ENCODE measurements around the gene CCDC78.

CCDC78 gene

GRCh38 chr16:736936-737481 lies 10.8 kb upstream of the CCDC78 start:
- no peak for DNase-seq (ENCODE audit: low spot score)

GRCh38 chr16:735982-736453 lies 9.8 kb upstream of the CCDC78 start:
- no peak for DNase-seq (ENCODE audit: low spot score)

DNA sequence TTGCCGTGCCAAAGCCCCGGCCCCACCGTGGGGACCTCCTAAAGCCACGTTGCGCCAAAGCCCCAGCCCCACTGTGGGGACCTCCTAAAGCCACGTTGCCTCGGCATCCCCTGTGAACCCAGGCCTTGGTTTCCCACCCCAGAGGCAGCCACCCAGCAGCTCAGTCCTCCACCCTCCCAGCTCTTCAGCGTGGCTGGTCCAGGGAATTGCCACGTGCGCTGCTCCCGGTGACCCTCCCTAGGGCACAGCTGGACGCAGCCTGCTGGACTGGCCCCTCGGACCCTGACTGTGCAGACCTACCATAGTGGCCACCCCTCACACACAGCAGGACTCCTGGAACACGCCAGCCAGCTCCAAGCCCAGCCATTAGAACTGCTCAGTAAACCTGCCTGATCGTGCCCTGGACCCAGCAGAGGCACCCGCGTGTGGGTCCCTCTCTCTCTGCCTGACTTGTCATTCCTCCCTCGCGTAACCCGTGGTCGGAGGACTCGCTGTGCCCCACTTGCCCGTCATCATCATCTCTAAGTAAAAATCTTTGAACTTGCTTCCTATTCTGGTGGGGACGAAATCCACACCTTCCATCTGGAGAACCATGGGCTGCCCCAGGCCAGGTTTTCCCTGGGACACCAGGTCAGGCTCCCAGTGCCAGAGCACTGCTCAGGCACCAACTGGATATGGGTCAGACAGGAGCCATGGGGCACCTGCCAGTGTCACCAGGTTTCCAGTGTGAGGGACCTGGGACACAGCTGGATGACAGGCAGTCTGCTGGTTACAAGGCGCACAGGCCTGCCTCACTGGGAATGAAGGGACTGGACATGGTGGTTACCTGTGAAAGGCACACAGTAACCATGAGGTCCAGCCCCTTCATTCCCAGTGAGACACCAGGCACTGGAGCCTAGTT lies 9.0 kb upstream of the CCDC78 start:
- DNase-seq (ENCODE audit: low spot score): no peak

- no peak for DNase-seq (ENCODE audit: low spot score)
Measured at GRCh38 chr16:734208-734980, 8.2 kb upstream of the CCDC78 start.

DNA sequence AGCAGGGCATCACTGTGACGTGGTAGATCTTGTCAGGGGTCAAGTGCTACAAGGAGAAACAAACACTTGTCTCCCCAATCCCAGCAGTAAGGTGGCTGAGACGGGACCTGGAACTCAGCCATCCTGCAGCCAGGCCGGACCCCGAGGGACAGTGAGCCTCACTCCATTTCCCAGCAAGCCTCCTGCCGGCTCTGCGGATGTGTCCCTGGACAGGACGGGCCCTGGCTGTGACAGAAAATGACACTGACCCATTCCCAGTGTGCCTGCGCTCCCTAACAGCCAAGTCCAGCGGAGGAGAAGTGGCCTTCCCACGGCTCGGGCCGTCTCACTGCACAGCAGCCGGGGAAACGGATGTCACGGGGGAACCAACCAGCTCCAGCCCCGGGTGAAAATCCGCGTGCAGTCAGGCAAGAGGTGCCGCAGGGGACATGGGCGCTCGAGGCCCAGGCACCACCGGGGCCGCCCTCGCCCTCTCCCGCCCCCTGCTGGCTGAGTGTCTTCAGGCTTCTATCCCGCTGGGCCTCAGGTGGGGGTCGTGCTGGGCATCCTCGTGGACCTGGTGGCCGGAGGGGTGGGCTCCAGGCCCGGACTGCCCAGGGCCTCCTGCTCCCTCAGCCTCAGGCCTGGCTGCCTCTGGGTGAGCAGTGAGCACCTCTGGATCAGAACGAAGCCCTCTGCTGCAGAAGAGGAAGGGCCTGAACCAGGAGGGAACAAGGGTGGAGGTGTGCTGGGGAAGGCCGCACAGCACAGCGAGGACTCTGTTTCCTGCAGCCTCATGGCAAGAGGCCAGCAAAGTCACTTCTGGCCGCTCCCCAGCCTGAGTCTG lies 7.4 kb upstream of the CCDC78 start:
- no peak for DNase-seq (ENCODE audit: low spot score)

DNA sequence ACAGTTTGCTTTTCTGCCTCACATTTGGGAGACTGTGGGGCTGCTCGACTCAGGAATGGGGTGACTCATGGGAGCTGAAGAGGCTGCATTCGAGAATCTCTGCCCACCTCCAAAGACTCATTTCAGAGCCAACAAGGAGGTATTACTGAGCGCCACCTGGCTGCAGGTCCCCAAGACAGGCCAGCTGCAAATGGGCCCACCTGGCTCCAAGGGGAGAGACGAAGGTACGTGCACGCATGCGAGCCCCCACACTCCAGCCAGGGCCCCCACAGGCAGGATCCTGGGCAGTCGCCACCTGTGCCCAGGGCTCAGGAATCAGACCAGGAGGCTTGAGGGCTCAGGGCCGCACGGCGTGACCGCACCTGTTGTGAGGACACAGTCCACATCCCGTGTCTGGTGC lies 6.7 kb upstream of the CCDC78 start:
- DNase-seq (ENCODE audit: low spot score): no peak

GRCh38 chr16:732332-732731 lies 6.1 kb upstream of the CCDC78 start:
- no peak for DNase-seq (ENCODE audit: low spot score)

DNA sequence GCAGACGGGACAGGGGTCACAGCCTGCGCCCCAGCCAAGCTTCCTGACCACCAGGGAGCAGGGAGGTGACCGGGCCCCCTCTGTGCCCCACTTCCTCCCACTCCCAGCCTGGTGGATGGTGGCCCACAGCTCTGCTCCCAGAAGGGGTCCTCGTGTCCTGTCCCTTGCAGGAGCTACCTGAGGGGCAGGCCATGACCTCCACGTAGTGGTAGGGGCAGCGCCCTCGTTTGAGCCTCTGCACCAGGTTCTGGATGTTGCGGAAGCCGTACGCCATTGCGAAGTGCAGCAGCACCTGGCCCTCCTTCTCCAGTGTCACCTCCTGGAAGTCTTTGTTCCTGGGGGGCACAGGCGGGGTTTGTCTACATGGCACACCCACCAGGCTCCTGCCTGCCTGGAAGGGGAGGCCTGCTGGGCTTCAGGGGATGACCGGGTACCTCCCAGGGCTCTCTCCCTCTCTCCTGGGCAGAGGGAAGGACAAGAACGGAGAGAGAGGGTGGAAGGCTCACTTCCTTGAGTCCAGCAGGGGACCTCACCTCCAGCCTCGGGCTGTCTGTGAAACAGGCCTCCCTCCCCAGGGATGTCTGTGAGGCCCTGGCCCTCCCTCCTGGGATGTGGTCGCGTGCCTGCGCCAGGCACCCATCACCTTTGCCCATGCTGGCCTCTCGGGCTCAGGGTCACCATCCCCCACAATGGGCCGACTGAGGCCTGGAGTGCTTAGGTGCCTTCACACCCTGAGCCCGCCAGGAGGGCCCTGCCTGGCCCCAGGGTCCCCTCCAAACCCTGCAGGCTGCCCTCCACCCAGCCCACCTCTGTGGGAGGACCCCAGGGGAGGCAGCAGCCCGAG lies 4.6 kb upstream of the CCDC78 start:
- DNase-seq (ENCODE audit: low spot score): no peak

DNA sequence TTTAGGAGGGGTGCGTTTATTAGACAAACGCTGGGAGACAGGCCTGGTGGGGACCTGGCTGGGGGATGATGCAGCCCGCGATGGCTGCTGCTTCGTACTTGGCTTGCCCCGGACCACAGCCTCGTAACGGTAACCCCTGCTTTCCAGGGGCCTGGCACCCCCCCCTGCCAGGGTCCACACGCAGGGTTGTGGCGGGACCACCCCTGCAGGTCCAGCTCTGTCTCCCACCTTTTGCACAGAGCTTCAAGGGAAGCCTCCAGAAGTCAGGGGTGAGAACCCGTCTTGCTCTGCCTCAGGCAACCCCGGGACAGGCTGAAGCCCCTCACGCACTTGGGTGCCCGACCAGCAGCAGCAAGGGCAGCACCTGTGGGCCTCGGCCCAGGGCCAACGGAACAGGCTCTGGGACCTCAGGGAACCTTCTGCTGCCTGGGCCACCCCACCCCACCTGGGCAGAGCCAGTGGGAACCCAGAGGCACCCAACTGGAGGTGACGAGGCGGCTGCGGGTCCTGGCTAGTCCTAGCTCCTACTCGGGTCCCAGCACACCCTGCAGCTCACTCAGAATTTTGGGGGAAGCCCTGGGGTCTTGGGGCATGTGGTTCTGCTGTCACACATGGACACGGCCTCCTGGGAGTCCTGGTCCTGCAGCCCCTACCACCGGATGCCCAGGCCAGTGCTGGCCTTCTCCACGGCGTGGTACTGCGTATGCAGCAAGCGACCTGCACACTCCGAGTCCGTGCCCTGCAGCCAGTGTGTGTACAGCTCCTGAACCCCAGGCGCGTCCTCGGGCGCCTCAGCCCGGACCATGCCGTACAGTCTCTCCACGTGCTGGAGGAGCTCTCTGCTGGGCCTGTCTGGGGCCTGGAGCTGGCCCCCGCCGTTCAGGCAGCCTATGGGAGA lies 3.8 kb upstream of the CCDC78 start:
- no peak for DNase-seq (ENCODE audit: low spot score)

GRCh38 chr16:728890-729744 lies 2.9 kb upstream of the CCDC78 start:
- no peak for DNase-seq (ENCODE audit: low spot score)

- DNase-seq (ENCODE audit: low spot score): no peak
Measured at GRCh38 chr16:728131-728889, 2.1 kb upstream of the CCDC78 start.

DNA sequence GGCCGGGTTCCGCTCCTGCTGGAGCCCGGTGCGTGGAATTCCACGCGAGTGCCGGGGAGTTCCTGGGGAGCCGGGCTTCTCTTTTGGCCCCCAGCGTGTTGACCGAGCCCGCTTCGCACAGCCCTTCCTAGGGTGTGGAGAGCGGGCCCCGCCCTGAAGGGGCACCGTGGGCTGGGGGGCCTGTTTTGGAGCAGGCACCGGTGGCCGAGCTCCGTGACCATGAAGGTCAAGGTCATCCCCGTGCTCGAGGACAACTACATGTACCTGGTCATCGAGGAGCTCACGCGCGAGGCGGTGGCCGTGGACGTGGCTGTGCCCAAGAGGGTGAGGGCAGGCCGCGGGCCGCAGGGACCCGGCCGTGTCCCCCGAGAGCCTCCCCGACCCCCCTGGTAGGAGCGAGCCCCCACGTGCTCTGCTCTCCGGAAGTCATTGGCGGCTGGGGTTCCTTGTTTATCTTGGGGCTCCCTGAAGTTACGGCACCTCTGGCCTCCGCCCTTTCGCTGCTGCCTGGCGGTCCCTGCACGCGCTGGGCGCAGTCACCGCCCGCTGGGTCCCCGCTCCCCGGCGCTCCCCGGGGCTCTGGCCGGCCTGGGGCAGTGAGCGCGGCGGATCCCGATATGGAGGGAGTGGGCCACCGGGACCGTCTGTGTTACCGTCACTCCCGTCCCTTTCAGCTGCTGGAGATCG lies 1.2 kb upstream of the CCDC78 start:
- DNase-seq (ENCODE audit: low spot score): no peak

GRCh38 chr16:726188-726437 lies 130 bp downstream of the CCDC78 start:
- no peak for DNase-seq (ENCODE audit: low spot score)

DNA sequence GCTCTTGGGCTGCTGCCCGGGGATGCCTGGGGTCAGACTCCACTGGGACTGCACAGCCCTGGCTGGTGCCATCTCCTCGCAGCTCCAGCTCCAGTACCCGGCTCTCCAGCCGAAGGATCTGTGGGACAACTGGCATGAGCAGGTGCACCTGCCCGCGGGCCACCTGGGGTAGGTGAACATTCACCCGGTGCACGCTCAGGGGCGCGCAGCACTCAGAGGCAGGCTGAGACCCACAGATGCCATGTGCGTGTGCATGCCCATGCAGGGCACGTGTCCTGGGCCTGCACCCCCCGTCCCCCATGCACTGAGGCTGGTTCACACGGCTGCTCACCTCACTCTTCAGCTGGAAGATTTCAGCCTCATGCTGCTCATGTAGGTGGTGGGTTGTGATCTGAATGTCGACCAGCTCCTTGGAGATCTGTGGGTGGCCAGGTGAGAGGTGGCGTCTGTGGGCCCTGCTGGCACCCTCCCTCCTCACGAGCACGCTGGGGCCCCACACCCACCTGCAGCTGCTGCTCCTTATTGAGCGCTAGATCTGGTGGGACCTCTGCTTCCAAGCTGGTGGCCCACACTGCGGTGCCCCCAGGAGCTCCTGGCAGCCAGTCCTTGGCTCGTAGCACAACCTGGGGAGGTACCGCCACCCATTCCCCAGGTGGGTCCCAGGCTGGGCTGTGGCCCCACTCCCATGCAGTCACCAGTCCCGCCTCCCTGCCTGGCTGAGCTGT lies 618 bp downstream of the CCDC78 start:
- DNase-seq (ENCODE audit: low spot score): no peak

GRCh38 chr16:725041-725376 lies 1.2 kb downstream of the CCDC78 start:
- no peak for DNase-seq (ENCODE audit: low spot score)

DNA sequence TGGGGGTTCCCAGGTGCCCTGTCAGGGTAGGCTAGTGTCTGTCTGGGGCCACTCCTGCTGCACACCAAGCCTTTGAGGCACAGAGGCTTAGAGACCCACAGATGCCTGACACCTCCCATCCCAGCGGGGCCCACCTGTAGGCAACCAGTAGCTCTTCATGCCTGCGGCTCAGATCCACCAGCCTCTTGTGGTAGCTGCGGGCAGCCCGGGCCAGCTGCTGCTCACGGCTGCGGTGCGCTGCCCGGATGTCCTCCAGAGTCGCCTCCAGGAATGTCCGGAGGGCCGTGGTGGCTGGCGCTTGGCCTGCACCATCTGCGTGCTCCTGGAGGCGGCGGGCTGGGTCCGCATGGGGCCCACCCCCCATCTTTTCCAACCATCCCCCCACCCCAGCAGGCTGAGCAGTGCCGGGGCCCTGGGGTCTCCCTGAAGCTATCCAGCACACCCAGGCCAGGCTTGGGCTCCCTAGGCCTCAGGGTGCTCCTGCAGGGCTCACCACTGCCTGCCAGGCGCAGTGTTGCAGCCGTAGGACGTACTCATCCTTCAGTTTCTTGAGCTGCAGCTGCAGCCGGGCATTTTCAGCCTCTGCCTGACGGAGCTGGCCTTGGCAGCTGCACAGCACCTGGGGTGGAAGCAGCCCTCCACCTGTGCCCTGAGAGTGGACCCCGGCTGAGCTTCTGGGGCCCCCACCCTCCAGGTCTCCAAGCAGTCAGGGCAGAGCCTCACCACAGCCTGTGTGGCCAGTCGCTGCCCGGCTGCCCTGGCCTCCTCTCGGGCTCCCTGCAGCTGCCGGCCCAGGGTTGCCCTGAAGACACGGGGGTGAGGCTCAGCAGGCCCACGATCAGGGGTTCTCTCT lies 1.8 kb downstream of the CCDC78 start:
- no peak for DNase-seq (ENCODE audit: low spot score)

All from hematopoietic multipotent progenitor cell treated with erythropoietin and hydrocortisone succinate and interleukin-3 and kit ligand, for 17 days (in vitro differentiated cells).